Caco-2 (cell line): ENCODE results near the gene ELMO1. TPM values are rescaled to one million over a fixed set of nuclear protein-coding genes. Genes with fewer than 3 reads are reported as not detected.

ENCODE experiments used
- BruUV-seq: library from RNA; stranded (reverse); fragments of 400-500 nt; replicated peaks from 2 replicates; lab custom pipeline; 2021; lab: Mats Ljungman, UMichigan
- CTCF ChIA-PET: fragments of 300-600 bp; sonication (Branson Sonifier 250); formaldehyde crosslinking; loops from one replicate; lab custom pipeline; 2022; ENCODE audit warnings: antibody characterized with exemption; lab: Charles Lee
- POLR2A ChIA-PET: fragments of 300-600 bp; sonication (Branson Sonifier 250); formaldehyde crosslinking; loops from one replicate; lab custom pipeline; 2022; ENCODE audit warnings: antibody characterized with exemption; lab: Charles Lee
- DNase-seq, 2 experiments: peaks; one replicate each; pipeline versions ENCODE4 v3.0.0 to v3.0.0-alpha.2; 2020 to 2022
- H3K27me3 ChIP-seq: replicated peaks from 2 replicates; pipeline ENCODE4 v1.6.0; 2011; ENCODE audit warnings: low read length; ENCODE audit not compliant: control insufficient read depth, insufficient read depth
- H3K36me3 ChIP-seq: 2 replicates; pipeline ENCODE4 v1.5.1; 2011; ENCODE audit warnings: low read length; ENCODE audit not compliant: control insufficient read depth, insufficient read depth
- H3K4me1 ChIP-seq: fragments of 250-450 bp; sonication (Bioruptor Pico); 2 replicates; pipeline ENCODE4 v1.5.1; 2020; ENCODE audit warnings: mild to moderate bottlenecking
- H3K4me3 ChIP-seq: 2 replicates; pipeline ENCODE4 v1.5.1; 2011; ENCODE audit warnings: low read depth, mild to moderate bottlenecking, control low read depth, low read length
- H3K9me3 ChIP-seq: fragments of 250-450 bp; sonication (Bioruptor Pico); 2 replicates; pipeline ENCODE4 v1.5.1; 2020; ENCODE audit warnings: mild to moderate bottlenecking, moderate library complexity
- H3K27ac Mint-ChIP-seq: one replicate; pipeline ENCODE4 v1.8.0; 2022; ENCODE audit warnings: mixed read lengths; ENCODE audit not compliant: unreplicated experiment
- H3K27me3 Mint-ChIP-seq: one replicate; pipeline ENCODE4 v1.8.0; 2022; ENCODE audit warnings: mixed read lengths; ENCODE audit not compliant: insufficient read depth, unreplicated experiment
- H3K36me3 Mint-ChIP-seq: one replicate; pipeline ENCODE4 v1.8.0; 2022; ENCODE audit warnings: mild to moderate bottlenecking, mixed read lengths; ENCODE audit not compliant: insufficient read depth, unreplicated experiment
- H3K4me1 Mint-ChIP-seq: one replicate; pipeline ENCODE4 v1.8.0; 2022; ENCODE audit warnings: low read depth, mixed read lengths; ENCODE audit not compliant: unreplicated experiment
- H3K4me3 Mint-ChIP-seq: one replicate; pipeline ENCODE4 v1.8.0; 2022; ENCODE audit warnings: mild to moderate bottlenecking, moderate library complexity, mixed read lengths; ENCODE audit not compliant: unreplicated experiment
- H3K9me3 Mint-ChIP-seq: one replicate; pipeline ENCODE4 v1.8.0; 2022; ENCODE audit warnings: mixed read lengths; ENCODE audit not compliant: unreplicated experiment
- intact Hi-C: fragments of 100-400 bp; cut with micrococcal nuclease; formaldehyde crosslinking; loops from one replicate; pipeline ENCODE4 v1.10.0; 2022; ENCODE audit not compliant: unreplicated experiment
- total RNA-seq: library from RNA; stranded (reverse); gene quantifications from 2 replicates; pipeline ENCODE4 v1.2.3, GENCODE V29; 2022
- TF ChIP-seq, protein P1 (sequence below), 2 experiments: fragments of 200-600 bp in 1 of 2; IDR thresholded peaks; 1 replicate in 1 of 2; 2 replicates in 1 of 2; pipeline versions ENCODE4 v1.5.1 to v1.8.0; 2011 to 2022; ENCODE audit warnings: antibody characterized with exemption in 1 of 2, control low read depth in 1 of 2, inconsistent platforms in 1 of 2, low read depth in 1 of 2, low read length in 1 of 2, mild to moderate bottlenecking in 1 of 2, moderate library complexity in 1 of 2; ENCODE audit not compliant: insufficient read depth in 1 of 2, severe bottlenecking in 1 of 2, unreplicated experiment in 1 of 2

Gene ELMO1
- total RNA-seq, 1 experiment from 2014 or later = 0.14 TPM

DNA sequence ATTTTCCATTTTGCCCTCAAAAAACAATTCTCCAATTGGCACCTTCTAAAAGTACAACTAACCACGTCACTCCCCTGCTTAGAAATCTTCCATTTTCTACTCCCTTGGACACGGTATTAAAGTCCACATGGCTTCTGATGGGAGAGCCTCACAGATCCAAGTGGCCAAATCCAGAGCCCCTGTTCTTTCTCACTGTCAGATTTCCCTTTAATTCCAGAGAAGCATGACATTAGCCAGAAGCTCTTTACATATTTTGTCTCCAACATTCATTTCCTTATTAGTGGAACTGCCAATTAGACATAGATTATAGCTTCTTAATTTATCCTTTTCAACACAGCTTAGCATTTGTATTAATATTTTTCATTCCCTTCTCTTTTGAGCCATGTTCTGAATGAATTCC lies 118.7 kb downstream of the ELMO1 start:
- intact Hi-C loops = no loop called here
- ChIA-PET CTCF (no interaction called here), POLR2A (no interaction called here)
- Mint-ChIP-seq H3K4me3 (no peak overlapping the region), H3K4me1 (no peaks in the 10 kb centered on the region), H3K9me3 (no peaks in the 10 kb centered on the region), H3K36me3 (no peaks in the 10 kb centered on the region), H3K27ac (no peak overlapping the region), H3K27me3 (peaks cover 15% of the 10 kb centered on the region)
- TF ChIP-seq, protein P1, sequence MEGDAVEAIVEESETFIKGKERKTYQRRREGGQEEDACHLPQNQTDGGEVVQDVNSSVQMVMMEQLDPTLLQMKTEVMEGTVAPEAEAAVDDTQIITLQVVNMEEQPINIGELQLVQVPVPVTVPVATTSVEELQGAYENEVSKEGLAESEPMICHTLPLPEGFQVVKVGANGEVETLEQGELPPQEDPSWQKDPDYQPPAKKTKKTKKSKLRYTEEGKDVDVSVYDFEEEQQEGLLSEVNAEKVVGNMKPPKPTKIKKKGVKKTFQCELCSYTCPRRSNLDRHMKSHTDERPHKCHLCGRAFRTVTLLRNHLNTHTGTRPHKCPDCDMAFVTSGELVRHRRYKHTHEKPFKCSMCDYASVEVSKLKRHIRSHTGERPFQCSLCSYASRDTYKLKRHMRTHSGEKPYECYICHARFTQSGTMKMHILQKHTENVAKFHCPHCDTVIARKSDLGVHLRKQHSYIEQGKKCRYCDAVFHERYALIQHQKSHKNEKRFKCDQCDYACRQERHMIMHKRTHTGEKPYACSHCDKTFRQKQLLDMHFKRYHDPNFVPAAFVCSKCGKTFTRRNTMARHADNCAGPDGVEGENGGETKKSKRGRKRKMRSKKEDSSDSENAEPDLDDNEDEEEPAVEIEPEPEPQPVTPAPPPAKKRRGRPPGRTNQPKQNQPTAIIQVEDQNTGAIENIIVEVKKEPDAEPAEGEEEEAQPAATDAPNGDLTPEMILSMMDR (IDR thresholded peaks at IDR 0.05; ENCODE audit: insufficient read depth in 1 of 2, low read depth in 1 of 2, low read length in 1 of 2, severe bottlenecking in 1 of 2, unreplicated experiment in 1 of 2) = no peak
- no peaks in the 10 kb centered on the region for H3K36me3 ChIP-seq
- no peak overlapping the region for H3K4me3 ChIP-seq
- H3K9me3 ChIP-seq = no peaks in the 10 kb centered on the region
- no TSS peak for BruUV-seq
- no peaks in the 10 kb centered on the region for H3K27me3 ChIP-seq
- no peaks in the 10 kb centered on the region for H3K4me1 ChIP-seq
- no peak for DNase-seq

DNA sequence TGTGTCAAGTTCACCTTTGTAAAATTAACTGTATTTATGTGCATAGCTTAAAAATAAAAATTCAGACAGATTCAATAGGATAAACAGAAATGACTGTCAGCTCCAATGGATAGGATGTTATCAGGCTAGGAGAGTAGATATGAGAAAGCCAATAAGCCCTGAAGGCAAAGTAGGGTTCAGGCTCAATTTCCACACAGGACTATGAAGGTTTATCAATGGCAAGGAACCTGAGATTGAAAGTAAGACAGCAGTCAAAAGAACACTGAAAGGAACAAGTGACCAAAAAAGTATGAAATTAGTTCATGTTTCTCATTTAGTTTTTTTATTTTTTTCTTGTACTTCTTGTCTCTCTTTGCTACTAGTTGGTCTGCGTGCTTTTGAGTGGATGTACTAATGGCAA lies 121.4 kb downstream of the ELMO1 start:
- ChIA-PET CTCF (no interaction called here), POLR2A (no interaction called here)
- TF ChIP-seq, protein P1 (IDR thresholded peaks at IDR 0.05; ENCODE audit: insufficient read depth in 1 of 2, low read depth in 1 of 2, low read length in 1 of 2, severe bottlenecking in 1 of 2, unreplicated experiment in 1 of 2) = no peak
- Histone ChIP-seq H3K27me3 (no peaks in the 10 kb centered on the region), H3K36me3 (no peaks in the 10 kb centered on the region), H3K9me3 (no peaks in the 10 kb centered on the region), H3K4me3 (no peak overlapping the region), H3K4me1 (no peaks in the 10 kb centered on the region)
- Mint-ChIP-seq H3K4me1 (no peaks in the 10 kb centered on the region), H3K9me3 (no peaks in the 10 kb centered on the region), H3K27ac (no peak overlapping the region), H3K4me3 (no peak overlapping the region), H3K27me3 (peaks cover 18% of the 10 kb centered on the region), H3K36me3 (no peaks in the 10 kb centered on the region)
- DNase-seq = no peak
- intact Hi-C loops = no loop called here
- BruUV-seq = no TSS peak

DNA sequence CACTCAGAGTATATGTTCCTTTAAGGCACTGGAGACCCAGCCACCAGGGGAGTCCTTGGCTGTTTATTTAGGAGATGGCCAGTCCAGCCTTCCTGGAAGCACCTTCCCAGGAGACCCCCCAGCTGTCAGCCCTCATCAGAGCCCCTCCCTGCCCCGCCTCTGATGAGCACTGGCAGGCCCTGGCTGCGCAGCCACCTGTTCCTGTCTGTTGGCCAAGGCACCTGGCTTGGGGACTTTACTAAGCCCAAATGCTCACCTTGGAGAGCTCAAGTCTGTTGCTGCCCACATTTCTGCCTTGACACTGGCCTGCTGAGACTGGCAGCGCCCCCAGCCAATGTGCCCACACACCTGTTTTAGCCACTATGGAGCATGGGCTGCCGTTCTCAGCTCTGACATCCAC lies 124.7 kb downstream of the ELMO1 start:
- Histone ChIP-seq H3K36me3 (no peaks in the 10 kb centered on the region), H3K4me1 (no peaks in the 10 kb centered on the region), H3K27me3 (no peaks in the 10 kb centered on the region), H3K4me3 (no peak overlapping the region), H3K9me3 (no peaks in the 10 kb centered on the region)
- Mint-ChIP-seq H3K4me1 (no peaks in the 10 kb centered on the region), H3K27ac (no peak overlapping the region), H3K36me3 (no peaks in the 10 kb centered on the region), H3K4me3 (no peak overlapping the region), H3K9me3 (no peaks in the 10 kb centered on the region), H3K27me3 (peaks cover 10% of the 10 kb centered on the region)
- DNase-seq = no peak
- ChIA-PET POLR2A (no interaction called here), CTCF (no interaction called here)
- TF ChIP-seq, protein P1 (IDR thresholded peaks at IDR 0.05; ENCODE audit: insufficient read depth in 1 of 2, low read depth in 1 of 2, low read length in 1 of 2, severe bottlenecking in 1 of 2, unreplicated experiment in 1 of 2) = no peak
- BruUV-seq = no TSS peak
- intact Hi-C loops = no loop called here
